ENCODE results near the gene LTBP3. TPM values are rescaled to one million over a fixed set of nuclear protein-coding genes. Genes with fewer than 3 reads are reported as not detected.

The LTBP3 gene
- total and polyA plus RNA-seq, 2 of the 13 experiments (the other 11 are each of a cell fraction or from before 2014, with no cell fraction given) = 12.2 to 68.1 TPM

- TF ChIP-seq ZBTB40 (IDR thresholded peaks at IDR 0.05) (no peak), ZBTB40 (CRISPR knock-in tag; IDR thresholded peaks at IDR 0.05) (no peak), MLXIP (CRISPR knock-in tag; IDR thresholded peaks at IDR 0.05; ENCODE audit: borderline replicate concordance) (no peak), MNT (IDR thresholded peaks at IDR 0.05) (no peak), AKNA (CRISPR knock-in tag; IDR thresholded peaks at IDR 0.05; ENCODE audit: borderline replicate concordance) (no peak), ZNF766 (CRISPR knock-in tag; IDR thresholded peaks at IDR 0.05; ENCODE audit: borderline replicate concordance) (no peak), POLR2G (IDR thresholded peaks at IDR 0.05; ENCODE audit: low read depth, low read length) (no peak), PCBP1 (IDR thresholded peaks at IDR 0.05; ENCODE audit: borderline replicate concordance, low read depth, low read length) (0 out of 2 replicates have a peak, but pooled peaks have one; percentile 66)
Observed at GRCh38 chr11:65576867-65577755, 19.0 kb upstream of the LTBP3 start (continued).
